Measurements from ENCODE around the gene SERGEF. TPM values are rescaled to one million over a fixed set of nuclear protein-coding genes. Genes with fewer than 3 reads are reported as not detected.

Gene SERGEF
- total and polyA plus RNA-seq, 4 donors, result 20.2 to 85.0 (median 26.9) TPM

- Histone ChIP-seq H3K27ac (ENCODE audit: low read depth in 1 of 2, low read length in 1 of 2) (no peak overlapping the region), H3K4me3 (no peak overlapping the region), H3K27me3 (ENCODE audit: control insufficient read depth in 3 of 3, insufficient read depth in 3 of 3, low read length in 2 of 3) (peaks cover 0 to 5% (median 0%) of the 10 kb centered on the region in 3 donors), H3K36me3 (ENCODE audit: control insufficient read depth in 4 of 4, insufficient read depth in 4 of 4, low read length in 4 of 4) (no peaks in the 10 kb centered on the region), H3K4me1 (ENCODE audit: control insufficient read depth in 5 of 5, insufficient read depth in 5 of 5, low read length in 5 of 5) (no peaks in the 10 kb centered on the region), H3K9ac (ENCODE audit: insufficient read depth in 1 of 2, low read length in 2 of 2) (no peak overlapping the region), H3K9me3 (ENCODE audit: control insufficient read depth in 4 of 4, insufficient read depth in 3 of 4, low read length in 3 of 4) (peaks cover 0 to 2% (median 0%) of the 10 kb centered on the region in 4 donors)
- 60 to 63% methylated on average over 13 of the region's 13 CpGs for WGBS, 2 donors
- ATAC-seq (ENCODE audit: insufficient read depth, low FRiP score) (no peak), DNase-seq (no peak)
- no peak for TF ChIP-seq CTCF (IDR thresholded peaks at IDR 0.05; ENCODE audit: control extremely low read depth, extremely low read depth)
Observed at GRCh38 chr11:17750013-17750800, 262.6 kb downstream of the SERGEF start.

GRCh38 chr11:17748761-17749721, 263.8 kb downstream of the SERGEF start:
- Histone ChIP-seq H3K27me3 (ENCODE audit: control insufficient read depth in 3 of 3, insufficient read depth in 3 of 3, low read length in 2 of 3) (peaks cover 0 to 2% (median 0%) of the 10 kb centered on the region in 3 donors), H3K9me3 (ENCODE audit: control insufficient read depth in 4 of 4, insufficient read depth in 3 of 4, low read length in 3 of 4) (peaks cover 0 to 2% (median 0%) of the 10 kb centered on the region in 4 donors), H3K27ac (ENCODE audit: low read depth in 1 of 2, low read length in 1 of 2) (no peak overlapping the region), H3K4me3 (no peak overlapping the region), H3K4me1 (ENCODE audit: control insufficient read depth in 5 of 5, insufficient read depth in 5 of 5, low read length in 5 of 5) (no peaks in the 10 kb centered on the region), H3K36me3 (ENCODE audit: control insufficient read depth in 4 of 4, insufficient read depth in 4 of 4, low read length in 4 of 4) (no peaks in the 10 kb centered on the region), H3K9ac (ENCODE audit: insufficient read depth in 1 of 2, low read length in 2 of 2) (no peak overlapping the region)
- 74 to 80% methylated on average over 19 of the region's 19 CpGs for WGBS, 2 donors
- DNase-seq, result peak in 1 of 3 donors; percentile 7
- TF ChIP-seq CTCF (IDR thresholded peaks at IDR 0.05; ENCODE audit: control extremely low read depth, extremely low read depth), result no peak
- no peak for ATAC-seq (ENCODE audit: insufficient read depth, low FRiP score)

- no peaks in the 10 kb centered on the region for H3K4me1 ChIP-seq (ENCODE audit: control insufficient read depth in 5 of 5, insufficient read depth in 5 of 5, low read length in 5 of 5)
- DNase-seq, result no peak
- H3K9ac ChIP-seq (ENCODE audit: insufficient read depth in 1 of 2, low read length in 2 of 2), result no peak overlapping the region
- ATAC-seq (ENCODE audit: insufficient read depth, low FRiP score), result no peak
- H3K27ac ChIP-seq (ENCODE audit: low read depth in 1 of 2, low read length in 1 of 2), result no peak overlapping the region
- no peaks in the 10 kb centered on the region for H3K27me3 ChIP-seq (ENCODE audit: control insufficient read depth in 3 of 3, insufficient read depth in 3 of 3, low read length in 2 of 3)
- WGBS, 2 donors, result 85 to 94% methylated on average over 8 of the region's 8 CpGs
- H3K36me3 ChIP-seq (ENCODE audit: control insufficient read depth in 4 of 4, insufficient read depth in 4 of 4, low read length in 4 of 4), result no peaks in the 10 kb centered on the region
- no peak for TF ChIP-seq CTCF (IDR thresholded peaks at IDR 0.05; ENCODE audit: control extremely low read depth, extremely low read depth)
- peaks cover 0 to 2% (median 0%) of the 10 kb centered on the region in 4 donors for H3K9me3 ChIP-seq (ENCODE audit: control insufficient read depth in 4 of 4, insufficient read depth in 3 of 4, low read length in 3 of 4)
- no peak overlapping the region for H3K4me3 ChIP-seq
Observed at GRCh38 chr11:17748044-17748443, 264.8 kb downstream of the SERGEF start.

Data from lung (tissue), 12 donors.